ENCODE results near the gene CCDC102A.

Gene CCDC102A

DNA sequence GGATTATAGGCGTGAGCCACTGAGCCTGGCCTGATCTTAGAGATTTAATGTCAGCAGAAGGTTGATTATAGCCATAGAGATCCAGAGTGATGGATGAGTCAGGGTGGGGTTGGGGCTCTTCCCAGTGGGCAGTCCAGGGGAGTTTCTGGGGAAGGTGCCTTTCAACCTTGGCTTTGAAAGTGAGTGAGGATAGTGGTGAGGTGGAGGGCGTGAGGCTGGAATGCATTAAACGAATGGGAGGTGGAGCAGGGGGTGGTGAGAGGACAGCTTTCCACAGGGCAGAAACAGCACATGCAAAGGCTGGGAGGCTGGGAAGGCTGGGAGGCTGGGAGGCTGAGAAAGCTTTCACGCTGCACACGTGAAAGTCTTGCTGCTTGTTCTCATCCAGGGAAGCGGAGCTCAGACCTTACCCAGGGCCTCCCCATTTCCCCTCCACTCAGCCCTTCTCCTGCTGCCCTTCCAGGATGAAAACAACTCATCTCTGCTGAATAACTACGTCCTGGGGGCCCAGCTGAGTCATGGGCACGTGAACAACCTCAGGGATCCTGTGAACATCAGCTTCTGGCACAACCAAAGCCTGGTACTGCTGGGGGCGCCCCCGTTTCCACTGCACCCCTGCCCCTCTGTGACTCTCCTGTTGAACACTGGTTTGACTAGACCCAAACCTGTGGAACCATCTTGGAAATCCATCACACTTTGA, 28.4 kb upstream of the CCDC102A start:
- TF ChIP-seq, protein P1, sequence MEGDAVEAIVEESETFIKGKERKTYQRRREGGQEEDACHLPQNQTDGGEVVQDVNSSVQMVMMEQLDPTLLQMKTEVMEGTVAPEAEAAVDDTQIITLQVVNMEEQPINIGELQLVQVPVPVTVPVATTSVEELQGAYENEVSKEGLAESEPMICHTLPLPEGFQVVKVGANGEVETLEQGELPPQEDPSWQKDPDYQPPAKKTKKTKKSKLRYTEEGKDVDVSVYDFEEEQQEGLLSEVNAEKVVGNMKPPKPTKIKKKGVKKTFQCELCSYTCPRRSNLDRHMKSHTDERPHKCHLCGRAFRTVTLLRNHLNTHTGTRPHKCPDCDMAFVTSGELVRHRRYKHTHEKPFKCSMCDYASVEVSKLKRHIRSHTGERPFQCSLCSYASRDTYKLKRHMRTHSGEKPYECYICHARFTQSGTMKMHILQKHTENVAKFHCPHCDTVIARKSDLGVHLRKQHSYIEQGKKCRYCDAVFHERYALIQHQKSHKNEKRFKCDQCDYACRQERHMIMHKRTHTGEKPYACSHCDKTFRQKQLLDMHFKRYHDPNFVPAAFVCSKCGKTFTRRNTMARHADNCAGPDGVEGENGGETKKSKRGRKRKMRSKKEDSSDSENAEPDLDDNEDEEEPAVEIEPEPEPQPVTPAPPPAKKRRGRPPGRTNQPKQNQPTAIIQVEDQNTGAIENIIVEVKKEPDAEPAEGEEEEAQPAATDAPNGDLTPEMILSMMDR (conservative IDR thresholded peaks at IDR 0.05; ENCODE audit: low read depth, low read length): no peak
- H3K4me3 ChIP-seq (ENCODE audit: low read length): no peak overlapping the region
- peak; percentile 43 for DNase-seq (ENCODE audit: low read depth)

DNA sequence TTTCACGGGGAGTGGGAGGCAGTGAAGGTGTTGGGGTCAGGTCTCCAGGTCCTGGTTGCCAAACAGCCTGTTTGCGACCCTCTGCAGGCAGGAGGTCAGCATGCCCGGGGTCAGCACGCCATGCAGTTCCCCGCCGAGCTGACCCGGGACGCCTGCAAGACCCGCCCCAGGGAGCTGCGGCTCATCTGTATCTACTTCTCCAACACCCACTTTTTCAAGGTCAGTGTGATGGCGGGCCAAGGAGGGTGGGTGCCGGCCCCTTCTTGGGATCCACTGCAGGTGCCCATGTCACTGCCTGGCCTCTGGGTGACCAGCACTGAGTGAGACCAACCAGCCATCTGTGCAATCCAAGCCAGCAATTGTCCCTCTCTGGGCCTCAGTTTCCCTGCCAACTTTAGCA, 27.4 kb upstream of the CCDC102A start:
- H3K4me3 ChIP-seq (ENCODE audit: low read length): no peak overlapping the region
- no peak for DNase-seq (ENCODE audit: low read depth)
- TF ChIP-seq, protein P1 (conservative IDR thresholded peaks at IDR 0.05; ENCODE audit: low read depth, low read length): no peak

DNA sequence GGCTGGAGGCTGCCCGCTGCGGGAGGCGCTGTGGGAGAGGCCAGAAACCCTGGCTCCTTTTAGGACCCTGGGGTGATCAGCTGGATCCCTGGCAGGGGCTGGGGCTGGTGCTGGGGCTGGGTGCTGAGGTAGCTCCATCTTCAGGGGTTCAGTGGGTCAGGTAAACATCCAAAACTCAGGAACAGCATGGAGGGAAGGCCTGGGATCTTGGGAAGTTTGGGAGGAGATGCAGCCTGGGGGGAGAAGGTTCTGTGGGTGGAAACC, 27.0 kb upstream of the CCDC102A start:
- no peak overlapping the region for H3K4me3 ChIP-seq (ENCODE audit: low read length)
- DNase-seq (ENCODE audit: low read depth): no peak
- TF ChIP-seq, protein P1 (conservative IDR thresholded peaks at IDR 0.05; ENCODE audit: low read depth, low read length): no peak

DNA sequence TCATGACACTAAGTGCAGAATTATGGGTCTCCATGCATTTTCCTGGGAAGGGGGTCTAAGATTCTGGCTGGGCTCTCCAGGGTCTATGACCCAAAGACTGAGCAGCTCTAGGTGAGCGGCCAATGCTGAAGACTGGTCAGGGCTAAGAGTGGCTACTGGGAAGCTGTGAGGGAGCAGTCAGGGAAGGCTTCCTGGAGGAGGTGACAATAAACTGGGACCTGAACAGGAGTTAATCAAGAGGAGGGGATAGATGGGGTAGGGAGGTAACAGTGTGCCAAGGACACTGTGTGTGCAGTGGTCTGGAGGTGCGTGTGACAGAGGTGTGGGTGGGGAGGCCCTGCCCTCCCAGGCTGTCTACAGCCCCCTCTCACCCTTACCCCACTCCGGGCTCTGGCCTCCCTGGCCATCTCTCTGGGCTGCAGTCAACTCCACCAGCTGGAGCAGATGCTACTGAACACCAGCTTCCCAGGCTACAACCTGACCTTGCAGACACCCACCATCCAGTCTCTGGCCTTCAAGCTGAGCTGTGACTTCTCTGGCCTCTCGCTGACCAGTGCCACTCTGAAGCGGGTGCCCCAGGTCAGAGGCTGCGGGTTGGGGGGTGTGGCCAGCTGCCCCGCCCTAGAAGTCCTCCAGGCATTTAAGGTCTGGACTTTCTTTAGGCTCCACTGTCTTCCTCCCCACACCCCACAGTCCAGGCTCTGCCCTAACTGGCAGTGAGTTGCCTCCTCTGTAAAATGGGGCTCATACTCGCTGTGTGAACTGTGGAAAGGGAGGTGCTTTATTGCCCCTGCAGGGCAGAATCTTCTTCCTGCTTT, 26.5 kb upstream of the CCDC102A start:
- TF ChIP-seq, protein P1 (conservative IDR thresholded peaks at IDR 0.05; ENCODE audit: low read depth, low read length): no peak
- no peak overlapping the region for H3K4me3 ChIP-seq (ENCODE audit: low read length)
- DNase-seq (ENCODE audit: low read depth): no peak

DNA sequence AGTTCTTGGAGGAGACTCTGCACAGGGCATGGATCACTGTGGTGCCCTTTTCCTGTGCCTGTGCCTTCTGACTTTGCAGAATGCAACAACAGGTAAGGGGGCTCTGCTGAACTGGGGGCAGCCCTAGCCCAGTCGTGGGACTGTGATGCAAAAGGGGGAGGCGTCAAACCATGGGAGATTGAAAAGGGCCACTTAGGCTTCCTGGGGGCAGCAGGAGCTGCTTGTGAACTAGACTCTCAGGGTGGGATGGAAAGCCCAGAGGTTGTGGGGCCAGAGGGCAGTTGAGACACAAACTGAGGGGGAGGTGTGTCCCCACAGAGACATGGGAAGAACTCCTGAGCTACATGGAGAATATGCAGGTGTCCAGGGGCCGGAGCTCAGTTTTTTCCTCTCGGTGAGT, 25.7 kb upstream of the CCDC102A start:
- no peak for DNase-seq (ENCODE audit: low read depth)
- TF ChIP-seq, protein P1 (conservative IDR thresholded peaks at IDR 0.05; ENCODE audit: low read depth, low read length): no peak
- H3K4me3 ChIP-seq (ENCODE audit: low read length): no peak overlapping the region

DNA sequence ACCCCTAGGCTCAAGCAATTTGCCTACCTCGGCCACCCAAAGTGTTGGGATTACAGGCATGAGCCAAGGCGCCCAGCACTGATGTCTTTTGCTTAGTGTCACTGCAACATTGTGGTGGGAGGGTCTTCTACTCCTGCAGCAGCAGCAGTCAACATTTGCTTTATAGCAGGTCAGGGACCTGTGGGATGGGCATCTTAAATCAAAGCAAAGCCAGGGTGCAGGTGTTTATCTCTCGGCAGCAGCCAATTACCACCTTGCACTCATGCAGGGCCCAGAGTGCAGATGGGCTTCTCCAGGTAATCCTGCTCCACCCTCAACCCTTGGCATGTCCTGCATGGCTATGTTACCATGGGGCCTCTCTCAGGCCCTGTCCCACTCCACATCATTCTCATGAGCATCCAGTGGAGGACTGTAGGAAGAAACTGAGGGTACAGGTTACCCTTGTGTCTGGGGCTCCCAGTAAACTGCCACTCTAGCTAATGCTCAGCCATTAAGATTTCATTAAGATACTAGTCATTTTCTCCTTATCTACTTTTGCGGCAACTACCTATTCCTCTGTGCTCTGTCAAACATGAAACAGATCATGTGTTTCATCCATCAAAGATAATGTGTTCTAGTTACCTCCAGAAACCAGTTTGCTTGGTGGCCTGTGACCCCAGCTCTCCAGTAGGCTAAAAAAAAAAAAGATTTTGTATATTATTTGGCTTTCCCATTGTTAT, 22.9 kb upstream of the CCDC102A start:
- no peak overlapping the region for H3K4me3 ChIP-seq (ENCODE audit: low read length)
- no peak for DNase-seq (ENCODE audit: low read depth)
- TF ChIP-seq, protein P1 (conservative IDR thresholded peaks at IDR 0.05; ENCODE audit: low read depth, low read length): no peak
